WTC11 (cell line): ENCODE measurements around the gene ETV6. TPM values are rescaled to one million over a fixed set of nuclear protein-coding genes. Genes with fewer than 3 reads are reported as not detected.

ENCODE experiments used
- ATAC-seq: fragments of 200-7000 bp; cut with Tn5 transposase; 2 replicates; pipeline ENCODE4 v1.10.0; 2021; ENCODE audit warnings: mild to moderate bottlenecking, moderate library complexity
- CTCF ChIA-PET: fragments of 300-600 bp; sonication (Branson Sonifier 250); formaldehyde crosslinking; loops from one replicate; lab custom pipeline; 2021; ENCODE audit warnings: antibody characterized with exemption; lab: Charles Lee
- POLR2A ChIA-PET: fragments of 350-600 bp; sonication (Branson Sonifier 250); formaldehyde crosslinking; loops from one replicate; lab custom pipeline; 2021; ENCODE audit warnings: antibody characterized with exemption; lab: Charles Lee
- DNase-seq: peaks from one replicate; pipeline ENCODE4 v3.0.0; 2021; ENCODE audit warnings: low spot score
- H3K27ac Mint-ChIP-seq: 2 replicates; pipeline ENCODE4 v1.8.0; 2021; ENCODE audit warnings: mixed read lengths
- H3K27me3 Mint-ChIP-seq: 2 replicates; pipeline ENCODE4 v1.8.0; 2021; ENCODE audit warnings: low read depth, mild to moderate bottlenecking, moderate library complexity, mixed read lengths
- H3K36me3 Mint-ChIP-seq: 2 replicates; pipeline ENCODE4 v1.8.0; 2021; ENCODE audit warnings: mixed read lengths
- H3K4me1 Mint-ChIP-seq: 2 replicates; pipeline ENCODE4 v1.8.0; 2022; ENCODE audit warnings: mixed read lengths
- H3K4me3 Mint-ChIP-seq: 2 replicates; pipeline ENCODE4 v1.8.0; 2021; ENCODE audit warnings: mild to moderate bottlenecking, moderate library complexity, mixed read lengths
- H3K9me3 Mint-ChIP-seq: 2 replicates; pipeline ENCODE4 v1.8.0; 2021; ENCODE audit warnings: mixed read lengths
- ELF4 ChIP-seq: sonication (generic); formaldehyde crosslinking; IDR thresholded peaks from 2 replicates; pipeline ENCODE4 v1.8.1; 2022; ENCODE audit warnings: low read depth, mild to moderate bottlenecking, moderate library complexity, missing genetic modification reagents
- EMX1 ChIP-seq: fragments of 250-450 bp; sonication (Bioruptor Pico); IDR thresholded peaks from 2 replicates; pipeline ENCODE4 v1.8.0; 2021; ENCODE audit warnings: mild to moderate bottlenecking
- ETV6 ChIP-seq: sonication (generic); formaldehyde crosslinking; IDR thresholded peaks from 2 replicates; pipeline ENCODE4 v1.8.1; 2022; ENCODE audit warnings: mild to moderate bottlenecking, missing genetic modification reagents
- GABPB1 ChIP-seq: sonication (generic); formaldehyde crosslinking; IDR thresholded peaks from 2 replicates; pipeline ENCODE4 v1.8.1; 2023; ENCODE audit warnings: mild to moderate bottlenecking, missing genetic modification reagents
- GRHL2 ChIP-seq: fragments of 250-450 bp; sonication (Bioruptor Pico); IDR thresholded peaks from 2 replicates; pipeline ENCODE4 v1.8.0; 2022; ENCODE audit warnings: mild to moderate bottlenecking, moderate library complexity; ENCODE audit not compliant: insufficient replicate concordance, severe bottlenecking
- IRF1 ChIP-seq: sonication (generic); formaldehyde crosslinking; IDR thresholded peaks from 2 replicates; pipeline ENCODE4 v1.8.0; 2023; ENCODE audit warnings: missing genetic modification reagents
- JUN ChIP-seq: sonication (generic); formaldehyde crosslinking; IDR thresholded peaks from 2 replicates; pipeline ENCODE4 v1.8.0; 2023; ENCODE audit warnings: mild to moderate bottlenecking, missing genetic modification reagents
- KAT7 ChIP-seq: sonication (generic); formaldehyde crosslinking; IDR thresholded peaks from 2 replicates; pipeline ENCODE4 v1.8.1; 2023; ENCODE audit warnings: missing genetic modification reagents, mild to moderate bottlenecking, borderline replicate concordance
- MXD4 ChIP-seq: fragments of 250-450 bp; sonication (Bioruptor Pico); IDR thresholded peaks from 2 replicates; pipeline ENCODE4 v1.8.0; 2021; ENCODE audit warnings: mild to moderate bottlenecking, moderate library complexity, borderline replicate concordance
- NFATC4 ChIP-seq: fragments of 250-450 bp; sonication (Bioruptor Pico); IDR thresholded peaks from 2 replicates; pipeline ENCODE4 v1.9.0; 2021; ENCODE audit warnings: mild to moderate bottlenecking
- NR1H2 ChIP-seq: sonication (generic); formaldehyde crosslinking; IDR thresholded peaks from 2 replicates; pipeline ENCODE4 v1.9.0; 2021; ENCODE audit warnings: mild to moderate bottlenecking, moderate library complexity, missing genetic modification reagents
- PRRX2 ChIP-seq: fragments of 250-450 bp; sonication (Bioruptor Pico); IDR thresholded peaks from 2 replicates; pipeline ENCODE4 v1.8.0; 2021; ENCODE audit warnings: mild to moderate bottlenecking
- RORB ChIP-seq: fragments of 250-450 bp; sonication (Bioruptor Pico); IDR thresholded peaks from 2 replicates; pipeline ENCODE4 v1.9.0; 2021; ENCODE audit warnings: mild to moderate bottlenecking
- STAT6 ChIP-seq: sonication (generic); formaldehyde crosslinking; conservative IDR thresholded peaks from 2 replicates; pipeline ENCODE4 v1.8.1; 2023; ENCODE audit warnings: mild to moderate bottlenecking, low read depth, missing genetic modification reagents, moderate library complexity
- ZNF263 ChIP-seq: sonication (generic); formaldehyde crosslinking; IDR thresholded peaks from 2 replicates; pipeline ENCODE4 v1.8.1; 2022; ENCODE audit warnings: low read depth, mild to moderate bottlenecking, moderate library complexity, missing genetic modification reagents
- ZNF281 ChIP-seq: sonication (generic); formaldehyde crosslinking; IDR thresholded peaks from 2 replicates; pipeline ENCODE4 v1.8.0; 2023; ENCODE audit warnings: mild to moderate bottlenecking, missing genetic modification reagents
- ZNF671 ChIP-seq: fragments of 250-450 bp; sonication (Bioruptor Pico); IDR thresholded peaks from 2 replicates; pipeline ENCODE4 v1.8.0; 2021; ENCODE audit warnings: mild to moderate bottlenecking
- total RNA-seq: library from RNA; stranded (reverse); gene quantifications from 3 replicates; pipeline ENCODE4 v1.2.3, GENCODE V29; 2021
- TF ChIP-seq, protein P1 (sequence below): sonication (generic); formaldehyde crosslinking; IDR thresholded peaks from 2 replicates; pipeline ENCODE4 v1.8.1; 2022; ENCODE audit warnings: low read depth, missing genetic modification reagents, borderline replicate concordance
- TF ChIP-seq, protein P2 (sequence below): sonication (generic); formaldehyde crosslinking; IDR thresholded peaks from 2 replicates; pipeline ENCODE4 v1.8.0; 2022; ENCODE audit warnings: mild to moderate bottlenecking, missing genetic modification reagents

Gene ETV6
- total RNA-seq, 1 experiment from 2014 or later = 23.5 TPM

DNA sequence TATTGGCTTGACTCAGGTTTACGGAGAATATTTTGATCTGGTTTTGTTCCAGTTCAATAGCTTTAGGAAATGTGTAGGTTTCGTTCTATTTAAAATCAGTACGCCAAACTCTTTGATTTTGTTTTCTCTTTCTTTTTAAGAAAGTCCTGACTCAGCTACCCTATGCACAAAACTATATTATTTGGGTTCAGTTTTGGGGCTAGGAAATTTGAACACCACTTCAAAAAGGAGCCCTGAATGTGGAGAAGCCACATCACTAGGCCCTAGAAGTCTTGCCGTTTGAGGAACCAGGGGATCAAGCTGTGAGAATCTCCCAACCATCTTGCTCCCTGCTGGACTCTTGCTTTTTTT lies 253.0 kb downstream of the ETV6 start:
- no peak overlapping the region for H3K27ac Mint-ChIP-seq
- ATAC-seq = no peak
- TF ChIP-seq MXD4 (CRISPR knock-in tag) (no peak), NR1H2 (CRISPR knock-in tag) (no peak), IRF1 (CRISPR knock-in tag) (no peak), KAT7 (CRISPR knock-in tag) (no peak), ZNF671 (CRISPR knock-in tag) (no peak), PRRX2 (no peak), STAT6 (CRISPR knock-in tag) (no peak), ELF4 (CRISPR knock-in tag) (no peak), GRHL2 (CRISPR knock-in tag) (no peak), EMX1 (CRISPR knock-in tag) (no peak), ZNF281 (CRISPR knock-in tag) (no peak), ETV6 (CRISPR knock-in tag) (no peak), RORB (CRISPR knock-in tag) (no peak), NFATC4 (CRISPR knock-in tag) (no peak), ZNF263 (CRISPR knock-in tag) (no peak), GABPB1 (CRISPR knock-in tag) (no peak), JUN (CRISPR knock-in tag) (no peak)
- TF ChIP-seq, protein P1, sequence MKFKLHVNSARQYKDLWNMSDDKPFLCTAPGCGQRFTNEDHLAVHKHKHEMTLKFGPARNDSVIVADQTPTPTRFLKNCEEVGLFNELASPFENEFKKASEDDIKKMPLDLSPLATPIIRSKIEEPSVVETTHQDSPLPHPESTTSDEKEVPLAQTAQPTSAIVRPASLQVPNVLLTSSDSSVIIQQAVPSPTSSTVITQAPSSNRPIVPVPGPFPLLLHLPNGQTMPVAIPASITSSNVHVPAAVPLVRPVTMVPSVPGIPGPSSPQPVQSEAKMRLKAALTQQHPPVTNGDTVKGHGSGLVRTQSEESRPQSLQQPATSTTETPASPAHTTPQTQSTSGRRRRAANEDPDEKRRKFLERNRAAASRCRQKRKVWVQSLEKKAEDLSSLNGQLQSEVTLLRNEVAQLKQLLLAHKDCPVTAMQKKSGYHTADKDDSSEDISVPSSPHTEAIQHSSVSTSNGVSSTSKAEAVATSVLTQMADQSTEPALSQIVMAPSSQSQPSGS (CRISPR knock-in tag) = no peak
- TF ChIP-seq, protein P2, sequence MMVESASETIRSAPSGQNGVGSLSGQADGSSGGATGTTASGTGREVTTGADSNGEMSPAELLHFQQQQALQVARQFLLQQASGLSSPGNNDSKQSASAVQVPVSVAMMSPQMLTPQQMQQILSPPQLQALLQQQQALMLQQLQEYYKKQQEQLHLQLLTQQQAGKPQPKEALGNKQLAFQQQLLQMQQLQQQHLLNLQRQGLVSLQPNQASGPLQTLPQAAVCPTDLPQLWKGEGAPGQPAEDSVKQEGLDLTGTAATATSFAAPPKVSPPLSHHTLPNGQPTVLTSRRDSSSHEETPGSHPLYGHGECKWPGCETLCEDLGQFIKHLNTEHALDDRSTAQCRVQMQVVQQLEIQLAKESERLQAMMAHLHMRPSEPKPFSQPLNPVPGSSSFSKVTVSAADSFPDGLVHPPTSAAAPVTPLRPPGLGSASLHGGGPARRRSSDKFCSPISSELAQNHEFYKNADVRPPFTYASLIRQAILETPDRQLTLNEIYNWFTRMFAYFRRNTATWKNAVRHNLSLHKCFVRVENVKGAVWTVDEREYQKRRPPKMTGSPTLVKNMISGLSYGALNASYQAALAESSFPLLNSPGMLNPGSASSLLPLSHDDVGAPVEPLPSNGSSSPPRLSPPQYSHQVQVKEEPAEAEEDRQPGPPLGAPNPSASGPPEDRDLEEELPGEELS = no peak
- ChIA-PET POLR2A (no interaction called here), CTCF (no interaction called here)
- H3K4me1 Mint-ChIP-seq = peaks cover 6% of the 10 kb centered on the region
- H3K9me3 Mint-ChIP-seq = peaks cover 12% of the 10 kb centered on the region
- peaks cover 5% of the 10 kb centered on the region for H3K36me3 Mint-ChIP-seq
- H3K27me3 Mint-ChIP-seq = no peaks in the 10 kb centered on the region
- no peak for DNase-seq
- H3K4me3 Mint-ChIP-seq = no peak overlapping the region
